B cell (primary cell): Measurements from ENCODE around the gene SLC35E1. TPM values are rescaled to one million over a fixed set of nuclear protein-coding genes. Genes with fewer than 3 reads are reported as not detected.

ENCODE experiments used
- ATAC-seq: fragments of 200-7000 bp; cut with Tn5 transposase; one replicate; pipeline ENCODE4 v1.10.0; 2021; ENCODE audit warnings: low read depth, mild to moderate bottlenecking, moderate number of reproducible peaks, moderate library complexity
- CTCF ChIA-PET: fragments of 350-600 bp; sonication (Branson Sonifier 250); formaldehyde crosslinking; loops from one replicate; lab custom pipeline; 2021; ENCODE audit warnings: antibody characterized with exemption, inconsistent platforms; lab: Charles Lee
- POLR2A ChIA-PET: fragments of 350-600 bp; sonication (Branson Sonifier 250); formaldehyde crosslinking; loops from one replicate; lab custom pipeline; 2021; ENCODE audit warnings: antibody characterized with exemption; lab: Charles Lee
- DNase-seq: peaks from one replicate; pipeline ENCODE4 v3.0.0; 2013
- H2AFZ ChIP-seq: 2 replicates; pipeline ENCODE4 v1.6.1; 2012; ENCODE audit warnings: mild to moderate bottlenecking, low read depth, low read length; ENCODE audit not compliant: insufficient read depth, poor library complexity, severe bottlenecking
- H3K27ac ChIP-seq, 2 donors: 1 replicate in 1 of 2; 2 replicates in 1 of 2; pipeline ENCODE4 v1.5.1; 2012 to 2013; ENCODE audit warnings: low read length in 2 of 2, mild to moderate bottlenecking in 2 of 2, moderate library complexity in 1 of 2
- H3K27me3 ChIP-seq, 4 experiments: fragments of 200-600 bp in 1 of 4; sonication (generic) in 1 of 4; replicated peaks in 1 of 4; 1 replicate in 2 of 4; 2 replicates in 2 of 4; pipeline versions ENCODE4 v1.6.1 to v1.7.0; 2013 to 2016; ENCODE audit warnings: low read length in 3 of 4, mild to moderate bottlenecking in 2 of 4, mixed read lengths in 1 of 4, moderate library complexity in 1 of 4; ENCODE audit not compliant: insufficient read depth in 4 of 4, control insufficient read depth in 3 of 4; ENCODE audit errors: control extremely low read depth in 1 of 4
- H3K36me3 ChIP-seq, 2 experiments: replicated peaks in 1 of 2; 1 replicate in 1 of 2; 2 replicates in 1 of 2; pipeline versions ENCODE4 v1.6.1 to v1.7.1; 2013; ENCODE audit warnings: low read length in 1 of 2; ENCODE audit not compliant: insufficient read depth in 2 of 2, control insufficient read depth in 1 of 2; ENCODE audit errors: control extremely low read depth in 1 of 2, extremely low read depth in 1 of 2
- H3K4me1 ChIP-seq, 2 donors: fragments of 200-600 bp in 1 of 2; sonication (generic) in 1 of 2; 1 replicate in 1 of 2; 2 replicates in 1 of 2; pipeline versions ENCODE4 v1.5.1 to v1.6.1; 2013 to 2017; ENCODE audit warnings: low read length in 2 of 2; ENCODE audit not compliant: control insufficient read depth in 2 of 2, insufficient read depth in 2 of 2
- H3K4me2 ChIP-seq: replicated peaks from 2 replicates; pipeline ENCODE3; 2012; ENCODE audit warnings: mild to moderate bottlenecking, low read depth, low read length; ENCODE audit not compliant: poor library complexity, severe bottlenecking
- H3K4me3 ChIP-seq, 5 experiments: fragments of 200-600 bp in 1 of 5; sonication (generic) in 1 of 5; 1 replicate in 3 of 5; 2 replicates in 2 of 5; pipeline versions ENCODE4 v1.5.1 to v1.7.0; 2011 to 2016; ENCODE audit warnings: low read length in 4 of 5, mild to moderate bottlenecking in 4 of 5, low read depth in 2 of 5, control low read depth in 1 of 5, moderate library complexity in 1 of 5; ENCODE audit not compliant: insufficient read depth in 1 of 5; ENCODE audit errors: control extremely low read depth in 1 of 5, extremely low read depth in 1 of 5
- H3K79me2 ChIP-seq: fragments of 200-600 bp; sonication (generic); one replicate; pipeline ENCODE4 v1.6.0; 2016; ENCODE audit warnings: low read length; ENCODE audit not compliant: control insufficient read depth, insufficient read depth
- H3K9ac ChIP-seq: fragments of 200-600 bp; sonication (generic); 2 replicates; pipeline ENCODE4 v1.6.1; 2017; ENCODE audit warnings: mild to moderate bottlenecking, low read length, moderate library complexity
- H3K9me3 ChIP-seq, 3 donors: one replicate each; pipeline versions ENCODE4 v1.6.1 to v1.7.1; 2013; ENCODE audit warnings: low read length in 2 of 3; ENCODE audit not compliant: control insufficient read depth in 2 of 3, insufficient read depth in 1 of 3; ENCODE audit errors: control extremely low read depth in 1 of 3
- H4K20me1 ChIP-seq: 2 replicates; pipeline ENCODE4 v1.6.0; 2012; ENCODE audit warnings: mild to moderate bottlenecking, low read length; ENCODE audit not compliant: insufficient read depth, control insufficient read depth, poor library complexity, severe bottlenecking
- H3K27ac Mint-ChIP-seq: one replicate; pipeline ENCODE4 v1.8.0; 2021; ENCODE audit warnings: mixed read lengths
- H3K27me3 Mint-ChIP-seq: one replicate; pipeline ENCODE4 v1.8.0; 2021; ENCODE audit warnings: mixed read lengths
- H3K4me1 Mint-ChIP-seq: one replicate; pipeline ENCODE4 v1.8.0; 2021; ENCODE audit warnings: mixed read lengths
- H3K4me3 Mint-ChIP-seq: one replicate; pipeline ENCODE4 v1.8.0; 2021; ENCODE audit warnings: mixed read lengths
- H3K9me3 Mint-ChIP-seq: one replicate; pipeline ENCODE4 v1.8.0; 2022; ENCODE audit warnings: mixed read lengths; ENCODE audit not compliant: insufficient read depth
- EZH2 ChIP-seq: IDR thresholded peaks from 2 replicates; pipeline ENCODE4 v1.6.1; 2012; ENCODE audit warnings: borderline replicate concordance, low read depth, mild to moderate bottlenecking, moderate library complexity, low read length; ENCODE audit not compliant: insufficient read depth, poor library complexity, severe bottlenecking
- WGBS: methylation state at CpG from one replicate; pipeline ENCODE4 v1.1.5; 2013; ENCODE audit warnings: missing lambda C conversion rate; ENCODE audit not compliant: insufficient coverage; 5-methylcytosine and 5-hydroxymethylcytosine counted together
- intact Hi-C: fragments of 100-400 bp; cut with micrococcal nuclease; formaldehyde crosslinking; loops from one replicate; pipeline ENCODE4 v1.10.0; 2022
- polyA plus RNA-seq: library from polyadenylated mRNA; depleted of rRNA; stranded (reverse); fragments of >200 nt; gene quantifications from 2 replicates; pipeline ENCODE4 v1.2.3, GENCODE V29; 2012
- total RNA-seq, 2 donors: library from RNA; stranded (reverse); fragments of 120-200 nt in 1 of 2; gene quantifications; 1 replicate in 1 of 2; 2 replicates in 1 of 2; pipeline versions ENCODE4 v1.2.3 to v1.2.4, GENCODE V29; 2013 to 2022
- TF ChIP-seq, protein P1 (sequence below): fragments of 200-600 bp; IDR thresholded peaks from one replicate; pipeline ENCODE4 v1.8.0; 2022; ENCODE audit warnings: antibody characterized with exemption, mild to moderate bottlenecking

Gene SLC35E1
- total and polyA plus RNA-seq, 2 donors (not counting 1 experiment from before 2014, with no cell fraction given), result 23.4 to 46.8 TPM

- H4K20me1 ChIP-seq, result peaks cover 46% of the 10 kb centered on the region
- DNase-seq (no peak), ATAC-seq (no peak)
- peak overlapping the region; percentile 80 for H3K9ac ChIP-seq
- WGBS, result 2% methylated on average over 12 of the region's 15 CpGs
- peak overlapping the region; percentile 79 for H3K4me2 ChIP-seq
- H3K27me3 ChIP-seq, result no peaks in the 10 kb centered on the region
- H3K27me3 Mint-ChIP-seq, result no peaks in the 10 kb centered on the region
- peaks cover 87% of the 10 kb centered on the region for H3K79me2 ChIP-seq
- peak overlapping the region; percentile 90 for H2AFZ ChIP-seq
- ChIA-PET CTCF (interaction anchor here (1.0 to 1.1 kb wide), 2 partner anchors 45 to 180 kb away, joined by 3 to 4 read pairs; no protein-coding TSS in a partner anchor), POLR2A (interaction anchor here (0.6 to 1.6 kb wide), 8 partner anchors 14 to 1481 kb away, joined by 3 to 8 read pairs (median 4); partner anchors contain the start of genes C19orf44, CALR3, SMIM7 and TMEM38A)
- peak overlapping the region; percentile 74 to 90 (median 88) for H3K4me3 ChIP-seq
- H3K27ac ChIP-seq, result peak overlapping the region; percentile 61 to 77
- peaks cover 0 to 13% of the 10 kb centered on the region in 2 experiments for H3K36me3 ChIP-seq
- peaks cover 29 to 52% of the 10 kb centered on the region in 2 donors for H3K4me1 ChIP-seq
- intact Hi-C loops, result loop anchor here (1.0 to 5.0 kb wide), 8 partner anchors 29 to 346 kb away; partner anchors contain the start of genes AP1M1, C19orf44, CALR3 and MED26
- no peaks in the 10 kb centered on the region for H3K9me3 ChIP-seq
- peaks cover 48% of the 10 kb centered on the region for H3K4me1 Mint-ChIP-seq
- no peaks in the 10 kb centered on the region for H3K9me3 Mint-ChIP-seq
- peak overlapping the region; percentile 91 for H3K4me3 Mint-ChIP-seq
- H3K27ac Mint-ChIP-seq, result peak overlapping the region; percentile 89
- no peak for TF ChIP-seq EZH2
- TF ChIP-seq, protein P1, sequence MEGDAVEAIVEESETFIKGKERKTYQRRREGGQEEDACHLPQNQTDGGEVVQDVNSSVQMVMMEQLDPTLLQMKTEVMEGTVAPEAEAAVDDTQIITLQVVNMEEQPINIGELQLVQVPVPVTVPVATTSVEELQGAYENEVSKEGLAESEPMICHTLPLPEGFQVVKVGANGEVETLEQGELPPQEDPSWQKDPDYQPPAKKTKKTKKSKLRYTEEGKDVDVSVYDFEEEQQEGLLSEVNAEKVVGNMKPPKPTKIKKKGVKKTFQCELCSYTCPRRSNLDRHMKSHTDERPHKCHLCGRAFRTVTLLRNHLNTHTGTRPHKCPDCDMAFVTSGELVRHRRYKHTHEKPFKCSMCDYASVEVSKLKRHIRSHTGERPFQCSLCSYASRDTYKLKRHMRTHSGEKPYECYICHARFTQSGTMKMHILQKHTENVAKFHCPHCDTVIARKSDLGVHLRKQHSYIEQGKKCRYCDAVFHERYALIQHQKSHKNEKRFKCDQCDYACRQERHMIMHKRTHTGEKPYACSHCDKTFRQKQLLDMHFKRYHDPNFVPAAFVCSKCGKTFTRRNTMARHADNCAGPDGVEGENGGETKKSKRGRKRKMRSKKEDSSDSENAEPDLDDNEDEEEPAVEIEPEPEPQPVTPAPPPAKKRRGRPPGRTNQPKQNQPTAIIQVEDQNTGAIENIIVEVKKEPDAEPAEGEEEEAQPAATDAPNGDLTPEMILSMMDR, result no peak
These were observed 29.2 kb downstream of the SLC35E1 start for GRCh38 chr19:16542910-16543472.
